Hypothalamus (tissue), 51 donors: ENCODE measurements around the gene SIM2.

Experiments
- DNase-seq, 51 donors: peaks; one replicate each; lab custom pipeline; 2025; lab: John Stamatoyannopoulos, UW

Gene SIM2

DNA sequence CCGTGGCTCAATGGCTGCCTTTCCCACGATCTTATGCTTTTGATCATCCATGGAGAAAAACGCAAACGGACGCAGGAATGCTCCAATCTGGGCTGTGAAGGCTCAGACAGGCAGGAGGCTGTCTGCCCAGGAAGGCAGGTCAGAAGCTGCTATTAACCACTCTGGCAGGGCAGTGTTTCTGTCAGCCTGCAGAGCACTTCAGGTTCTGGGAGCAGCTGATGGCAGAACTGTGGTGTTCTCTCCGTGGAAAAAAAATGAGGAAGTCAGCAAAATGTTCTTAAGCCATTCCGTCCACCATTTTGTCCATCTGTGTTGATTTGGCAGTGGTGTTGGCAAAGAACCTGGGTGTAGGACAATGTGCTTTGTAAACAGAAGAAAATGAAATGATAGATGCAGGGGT, 91.7 kb downstream of the SIM2 start:
- peak in 7 of 51 donors; percentile 4 to 22 (median 13) for DNase-seq

DNA sequence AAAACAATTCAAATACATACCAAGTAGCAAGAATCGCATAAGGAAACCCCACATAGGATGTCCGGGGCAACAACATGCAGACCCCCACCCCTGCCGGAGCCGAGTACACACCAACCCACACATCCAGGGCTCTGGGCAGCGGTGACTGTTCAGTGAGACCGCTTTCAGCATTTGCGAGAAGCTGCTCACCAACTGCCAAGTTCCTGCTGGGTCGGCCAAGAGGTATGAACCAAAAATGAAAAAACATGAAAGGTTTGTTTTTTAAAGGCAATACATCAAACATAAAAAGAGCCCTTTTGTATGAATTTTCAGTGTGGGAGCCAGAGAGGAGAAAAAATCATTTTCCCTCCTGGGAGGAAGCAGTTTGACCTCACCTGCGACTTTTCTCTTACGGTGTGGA, 92.3 kb downstream of the SIM2 start:
- DNase-seq = peak in 6 of 51 donors; percentile 2 to 28 (median 12)

DNA sequence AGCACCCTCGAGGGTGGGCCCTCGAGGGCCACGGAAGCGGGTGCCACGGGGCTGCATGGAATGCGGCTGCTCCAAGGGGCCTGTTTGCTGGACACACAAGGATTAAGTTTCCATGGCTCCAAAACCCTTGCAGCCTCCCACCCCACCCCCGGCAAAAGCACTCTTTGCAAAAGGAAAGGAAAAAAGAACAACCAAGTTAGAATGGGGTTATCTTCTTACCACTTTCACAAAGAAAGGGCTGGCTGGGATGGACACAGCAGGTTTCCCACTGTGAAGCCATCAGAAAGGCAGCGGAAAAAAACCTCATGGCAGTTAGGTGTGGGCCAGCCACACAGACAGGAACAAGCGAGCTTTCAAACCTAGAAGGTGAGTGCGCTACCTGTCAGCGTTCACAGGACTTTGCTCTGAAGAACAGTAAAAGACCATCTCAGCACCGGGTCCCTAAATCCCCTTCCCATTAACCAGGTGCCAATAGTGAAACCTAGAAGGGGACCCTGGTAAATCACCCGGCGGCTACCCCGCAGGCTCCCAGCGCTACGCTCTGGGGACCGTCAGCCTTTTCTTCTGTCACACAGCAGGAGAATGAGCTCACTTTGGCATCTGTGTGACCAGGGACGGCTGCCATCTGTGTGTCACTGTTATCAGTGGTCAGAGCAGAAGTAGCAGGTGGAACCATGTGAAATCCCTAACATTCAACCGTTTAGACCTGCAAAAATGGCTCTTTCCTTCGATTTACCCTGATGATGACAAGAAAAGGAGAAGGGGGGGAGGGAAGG, 93.0 kb downstream of the SIM2 start:
- DNase-seq = peak in 12 of 51 donors; percentile 12 to 52 (median 24)

DNA sequence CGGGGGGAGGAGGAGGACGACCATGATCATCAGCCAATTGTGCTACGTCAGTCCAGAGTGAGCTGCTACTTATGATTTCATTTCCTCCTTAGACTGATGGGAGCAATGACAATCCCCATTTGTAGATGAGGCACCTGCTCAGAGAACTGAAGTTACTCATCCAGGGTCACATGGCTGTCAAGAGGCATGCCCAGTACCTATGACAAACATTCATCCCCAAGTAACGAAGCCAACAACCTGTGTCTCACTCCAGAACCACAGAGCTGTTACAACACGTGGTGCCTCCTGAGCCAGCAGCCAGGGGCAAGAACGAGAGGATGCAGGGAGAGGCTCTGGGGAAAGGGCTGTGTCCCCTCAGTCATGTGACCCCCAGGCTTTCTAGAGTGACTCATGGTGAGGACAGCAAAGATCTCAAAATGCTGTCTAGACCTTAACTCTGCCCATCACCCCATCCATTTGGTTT, 93.6 kb downstream of the SIM2 start:
- peak in 2 of 51 donors; percentile 40 to 52 for DNase-seq

DNA sequence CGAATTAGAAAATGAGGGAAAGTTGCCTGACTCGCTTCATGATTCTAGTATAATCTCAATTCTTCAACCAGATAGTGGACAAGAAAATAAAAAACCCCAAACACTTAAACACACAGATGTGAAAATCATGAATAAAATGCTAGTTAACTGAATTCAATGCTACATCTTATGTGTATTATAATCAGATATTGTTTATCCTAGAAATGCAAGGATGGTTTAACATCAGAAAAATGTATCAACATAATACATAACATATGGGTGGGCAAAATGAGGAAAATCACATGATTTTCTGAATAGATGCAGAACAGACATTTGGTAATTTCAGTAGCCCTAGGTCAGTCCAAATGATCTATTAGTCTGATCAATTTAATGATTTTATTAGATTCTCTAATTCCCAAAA, 97.2 kb downstream of the SIM2 start:
- no peak for DNase-seq

DNA sequence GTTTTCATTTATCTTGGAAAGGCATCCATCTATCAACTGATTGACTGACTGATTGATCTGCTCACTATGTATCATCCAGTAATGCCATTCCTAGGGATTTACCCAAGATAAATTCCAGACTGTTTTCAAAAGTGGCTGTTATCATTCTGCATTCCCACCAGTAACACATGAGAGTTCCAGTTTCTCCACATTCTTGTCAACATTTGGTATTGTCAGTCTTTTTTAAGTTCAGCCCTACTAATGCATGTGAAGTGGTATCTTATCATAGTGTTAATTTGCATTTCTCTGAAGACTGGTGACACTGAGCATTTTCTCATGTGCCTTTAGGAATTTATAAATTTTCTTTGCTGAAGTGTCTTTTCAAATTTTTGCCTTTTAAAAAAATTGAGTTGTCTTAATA, 99.6 kb downstream of the SIM2 start:
- DNase-seq = no peak
